Measurements from ENCODE around the gene CACNA1B.

Gene CACNA1B

DNA sequence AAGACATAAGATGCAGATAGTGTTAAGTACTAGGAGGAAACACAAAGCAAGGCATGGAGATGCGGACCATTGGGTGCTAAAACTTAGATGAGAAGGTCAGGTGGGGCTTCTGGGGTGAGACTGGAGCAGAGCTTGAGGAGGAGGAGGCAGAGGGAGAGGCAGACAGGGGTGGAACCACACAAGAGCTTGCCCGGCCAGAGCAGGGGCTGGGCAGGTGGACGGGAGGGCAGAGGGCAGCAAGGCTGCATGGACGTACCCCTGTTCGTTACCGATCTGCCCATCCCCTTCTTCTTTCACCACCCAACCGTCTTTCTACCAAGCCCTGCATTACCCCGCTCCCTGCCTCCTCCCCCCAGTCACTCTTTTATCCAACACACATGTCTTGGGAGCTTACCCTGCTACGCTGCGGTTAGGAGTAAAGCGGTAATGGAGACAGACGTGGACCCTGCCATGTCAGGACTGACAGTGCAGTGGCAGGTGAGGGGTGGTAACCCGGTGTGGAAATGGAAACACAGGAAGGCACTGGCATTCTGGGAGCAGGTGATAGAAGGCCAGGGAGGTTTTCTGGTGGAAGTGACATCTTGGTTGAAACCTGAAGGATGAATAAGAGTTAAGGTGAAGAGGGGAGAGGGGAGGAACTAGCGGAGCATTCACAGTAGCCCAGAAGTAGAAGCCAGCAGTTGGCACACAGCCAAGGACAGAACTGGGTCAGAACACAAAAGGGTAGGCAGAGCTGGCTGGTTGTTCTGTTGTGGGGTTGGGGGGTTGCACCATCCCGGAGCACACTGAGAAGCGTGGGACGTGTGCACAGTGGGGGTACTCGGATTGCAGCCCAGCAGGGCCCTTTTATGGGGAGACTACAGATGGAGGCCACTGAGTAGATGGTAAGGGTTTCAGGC, 167.2 kb downstream of the CACNA1B start:
- Histone ChIP-seq H3K9ac (no peak overlapping the region), H3K4me3 (no peak overlapping the region), H3K36me3 (no peaks in the 10 kb centered on the region), H3K27me3 (no peaks in the 10 kb centered on the region), H3K9me3 (no peaks in the 10 kb centered on the region), H3K4me1 (peaks cover 23% of the 10 kb centered on the region), H4K20me1 (no peaks in the 10 kb centered on the region), H3K4me2 (peak overlapping the region; percentile 38; the same call in 1 of the 2 replicates), H3K27ac (no peak overlapping the region)
- TF ChIP-seq Cebpa-rat (IDR thresholded peaks at IDR 0.05) = no peak

GRCh38 chr9:138045541-138046490, 168.2 kb downstream of the CACNA1B start:
- H3K4me3 ChIP-seq = no peak overlapping the region
- no peak for TF ChIP-seq Cebpa-rat (IDR thresholded peaks at IDR 0.05)
- H4K20me1 ChIP-seq = no peaks in the 10 kb centered on the region
- H3K9ac ChIP-seq = no peak overlapping the region
- no peak overlapping the region for H3K27ac ChIP-seq
- peaks cover 23% of the 10 kb centered on the region for H3K4me1 ChIP-seq
- H3K4me2 ChIP-seq = peak overlapping the region; percentile 38
- H3K36me3 ChIP-seq = no peaks in the 10 kb centered on the region
- H3K9me3 ChIP-seq = no peaks in the 10 kb centered on the region
- H3K27me3 ChIP-seq = no peaks in the 10 kb centered on the region

DNA sequence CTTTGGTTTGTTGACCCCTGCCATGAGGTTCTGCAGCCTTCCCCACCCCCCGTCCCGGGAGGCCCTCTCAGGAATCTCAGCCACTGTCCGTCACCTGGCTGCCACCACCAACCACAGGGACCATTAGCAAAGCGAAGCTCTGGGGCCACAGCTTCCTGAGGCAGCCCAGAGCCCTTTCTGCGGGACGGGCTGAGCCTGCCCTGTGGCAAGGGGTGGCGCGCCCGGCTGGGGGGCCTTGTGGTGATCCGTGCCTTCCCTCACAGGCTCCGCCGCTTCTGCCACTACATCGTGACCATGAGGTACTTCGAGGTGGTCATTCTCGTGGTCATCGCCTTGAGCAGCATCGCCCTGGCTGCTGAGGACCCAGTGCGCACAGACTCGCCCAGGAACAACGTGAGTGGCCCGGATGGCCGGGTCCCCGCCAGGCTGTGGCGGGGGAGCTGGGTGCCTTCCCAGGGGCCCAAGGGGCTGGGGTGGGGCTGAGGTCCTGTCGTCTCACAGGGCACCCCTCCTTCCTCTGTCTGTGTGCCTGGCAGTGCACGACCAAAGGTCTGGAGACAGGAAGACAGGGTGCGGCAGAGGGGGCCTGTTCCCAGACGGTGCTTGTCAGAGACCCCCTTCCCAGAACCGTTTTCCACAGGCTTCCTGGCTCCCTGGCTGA, 169.2 kb downstream of the CACNA1B start:
- H3K9me3 ChIP-seq = no peaks in the 10 kb centered on the region
- no peaks in the 10 kb centered on the region for H3K36me3 ChIP-seq
- H3K9ac ChIP-seq = no peak overlapping the region
- peak overlapping the region; percentile 38 for H3K4me2 ChIP-seq
- no peak overlapping the region for H3K4me3 ChIP-seq
- peaks cover 23% of the 10 kb centered on the region for H3K4me1 ChIP-seq
- H4K20me1 ChIP-seq = no peaks in the 10 kb centered on the region
- TF ChIP-seq Cebpa-rat (IDR thresholded peaks at IDR 0.05) = no peak
- H3K27me3 ChIP-seq = no peaks in the 10 kb centered on the region
- no peak overlapping the region for H3K27ac ChIP-seq

DNA sequence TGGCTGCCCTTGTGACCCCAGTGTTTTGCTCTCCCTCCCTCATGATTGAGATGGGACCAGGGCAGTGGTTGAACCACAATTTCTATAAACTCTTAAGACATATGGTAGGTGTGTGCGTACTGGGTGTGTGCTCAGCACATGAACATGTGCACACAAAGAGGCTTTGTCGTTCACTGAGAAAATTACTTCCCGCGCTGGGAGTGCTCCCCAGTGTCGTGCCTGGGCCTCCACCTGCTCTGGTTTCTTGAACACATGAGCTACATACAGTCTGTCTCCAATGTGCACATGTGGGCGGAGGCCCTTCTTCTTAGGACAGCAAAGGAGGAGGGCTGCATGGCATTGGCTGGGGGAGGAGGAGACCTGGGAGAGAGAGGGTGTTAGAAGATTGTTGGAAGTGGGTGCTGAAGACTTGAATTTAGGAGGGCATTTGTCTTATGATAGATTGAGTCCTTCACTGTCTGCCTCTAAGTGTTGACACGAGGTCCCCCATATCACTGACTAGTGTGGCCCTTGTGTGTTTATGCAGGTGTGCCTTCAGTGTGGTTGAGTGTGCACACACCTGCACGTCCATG, 170.0 kb downstream of the CACNA1B start:
- no peaks in the 10 kb centered on the region for H3K27me3 ChIP-seq

DNA sequence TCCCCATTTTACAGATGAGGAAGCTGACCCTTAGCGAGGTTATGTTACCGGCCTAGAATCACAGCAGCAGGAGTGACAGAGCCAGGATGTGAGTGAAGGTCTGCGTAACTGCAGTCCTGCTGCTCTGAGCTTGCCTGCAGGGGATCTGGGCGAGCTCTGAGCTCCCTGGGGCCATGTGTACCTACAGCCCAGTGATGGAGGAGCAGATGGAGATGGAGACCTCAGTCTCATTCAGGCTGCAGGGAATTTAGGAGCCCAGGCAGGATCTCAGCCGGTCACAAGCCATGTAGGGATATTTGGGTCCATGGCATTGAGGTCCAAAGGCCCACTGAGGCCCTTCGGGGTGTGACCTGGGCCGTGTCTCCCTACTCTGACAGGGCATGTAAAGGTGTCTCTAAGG, 170.6 kb downstream of the CACNA1B start:
- no peaks in the 10 kb centered on the region for H3K9me3 ChIP-seq
- no peaks in the 10 kb centered on the region for H4K20me1 ChIP-seq
- H3K4me1 ChIP-seq = peaks cover 23% of the 10 kb centered on the region
- H3K27ac ChIP-seq = no peak overlapping the region
- TF ChIP-seq Cebpa-rat (IDR thresholded peaks at IDR 0.05) = no peak
- no peak overlapping the region for H3K9ac ChIP-seq
- H3K4me3 ChIP-seq = no peak overlapping the region
- no peaks in the 10 kb centered on the region for H3K36me3 ChIP-seq
- no peak overlapping the region for H3K4me2 ChIP-seq
- H3K27me3 ChIP-seq = no peaks in the 10 kb centered on the region

More for the DNA sequence above, 170.0 kb downstream of the CACNA1B start:
- Histone ChIP-seq H3K9me3 (no peaks in the 10 kb centered on the region), H3K36me3 (no peaks in the 10 kb centered on the region), H3K4me1 (peaks cover 23% of the 10 kb centered on the region), H3K9ac (no peak overlapping the region), H3K4me3 (no peak overlapping the region), H3K4me2 (no peak overlapping the region), H4K20me1 (no peaks in the 10 kb centered on the region), H3K27ac (no peak overlapping the region)
- no peak for TF ChIP-seq Cebpa-rat (IDR thresholded peaks at IDR 0.05)

GRCh38 chr9:138049085-138049778, 171.7 kb downstream of the CACNA1B start:
- Histone ChIP-seq H3K36me3 (no peaks in the 10 kb centered on the region), H3K4me1 (peaks cover 23% of the 10 kb centered on the region), H3K27ac (no peak overlapping the region), H3K9me3 (no peaks in the 10 kb centered on the region), H3K27me3 (no peaks in the 10 kb centered on the region), H3K4me2 (no peak overlapping the region), H3K9ac (no peak overlapping the region), H3K4me3 (no peak overlapping the region), H4K20me1 (no peaks in the 10 kb centered on the region)
- TF ChIP-seq Cebpa-rat (IDR thresholded peaks at IDR 0.05) = no peak

DNA sequence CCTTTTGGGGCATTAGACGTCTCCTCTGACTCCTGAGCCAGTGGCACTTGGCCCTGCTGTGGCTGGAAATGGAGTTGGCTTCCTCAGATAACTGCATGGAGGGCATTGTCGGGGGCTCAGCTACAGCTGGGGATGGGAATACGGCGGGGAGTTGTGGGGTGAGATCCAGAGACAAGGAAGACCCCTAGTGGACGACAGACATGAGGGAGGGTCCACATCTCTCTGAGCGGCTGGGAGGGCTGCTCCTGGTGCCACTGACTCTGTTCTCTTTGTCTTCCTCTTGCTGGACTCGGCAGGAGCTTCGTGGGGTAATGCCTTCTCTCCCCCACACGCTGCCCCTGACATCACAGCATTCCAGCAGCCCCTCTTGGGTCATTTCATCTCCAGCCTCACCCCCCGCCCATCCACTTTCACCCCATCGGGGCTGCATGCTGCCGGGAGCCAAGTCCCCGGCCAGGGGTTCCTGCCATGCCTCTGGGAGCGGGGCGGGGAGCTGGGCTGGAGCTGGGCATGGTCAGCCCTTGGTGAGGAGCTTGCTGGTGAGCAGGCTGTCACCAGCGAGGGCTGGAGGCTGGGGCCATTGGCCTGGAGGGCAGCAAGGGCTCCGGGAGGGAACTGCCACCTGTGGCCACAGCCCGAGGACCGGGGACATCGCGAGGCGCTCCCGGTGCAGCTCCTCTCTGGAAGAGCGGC, 172.3 kb downstream of the CACNA1B start:
- Histone ChIP-seq H4K20me1 (no peaks in the 10 kb centered on the region), H3K4me3 (no peak overlapping the region), H3K36me3 (no peaks in the 10 kb centered on the region), H3K4me2 (no peak overlapping the region), H3K9me3 (no peaks in the 10 kb centered on the region), H3K27ac (no peak overlapping the region), H3K4me1 (peaks cover 22% of the 10 kb centered on the region), H3K27me3 (no peaks in the 10 kb centered on the region), H3K9ac (no peak overlapping the region)
- TF ChIP-seq Cebpa-rat (IDR thresholded peaks at IDR 0.05) = no peak

- Histone ChIP-seq H3K4me2 (no peak overlapping the region; the same call in 1 of the 2 replicates), H3K27ac (no peak overlapping the region), H3K4me1 (peaks cover 14% of the 10 kb centered on the region), H3K36me3 (no peaks in the 10 kb centered on the region), H3K27me3 (no peaks in the 10 kb centered on the region), H3K9me3 (no peaks in the 10 kb centered on the region), H3K4me3 (no peak overlapping the region), H4K20me1 (no peaks in the 10 kb centered on the region), H3K9ac (no peak overlapping the region)
- no peak for TF ChIP-seq Cebpa-rat (IDR thresholded peaks at IDR 0.05)
Observed at GRCh38 chr9:138050472-138051330, 173.1 kb downstream of the CACNA1B start.
